ENCODE results near the gene DPP6.

- TF ChIP-seq TEAD4 (IDR thresholded peaks at IDR 0.05), result no peak
- TF ChIP-seq EGR1 (IDR thresholded peaks at IDR 0.05), result no peak
- no peak for TF ChIP-seq CREB1 (IDR thresholded peaks at IDR 0.05; ENCODE audit: low read depth)
- no peak for TF ChIP-seq RAD21 (IDR thresholded peaks at IDR 0.05; ENCODE audit: low read depth)
- no peak for TF ChIP-seq TAF1 (IDR thresholded peaks at IDR 0.05; ENCODE audit: low read depth)
These were observed 866.5 kb downstream of the DPP6 start for GRCh38 chr7:154918741-154919140.

Data from Ishikawa (cell line).